Activated CD8-positive, alpha-beta T cell treated with anti-CD3 and anti-CD28 coated beads, Interleukin-2, amount 10 ng/mL, durations not matched to agents 7 days and 5 days (primary cell): ENCODE results near the gene ARFRP1. TPM values are rescaled to one million over a fixed set of nuclear protein-coding genes. Genes with fewer than 3 reads are reported as not detected.
"Not testable (repeated sequence)": the region's sequence is repeated elsewhere in the genome, so short reads cannot be mapped to it uniquely, and the experiment has no call there.

Experiments used
- ATAC-seq: fragments of 150-1000 bp; cut with Tn5 transposase; one replicate; pipeline ENCODE4 v1.10.0; 2021; ENCODE audit warnings: moderate library complexity
- CTCF ChIA-PET: fragments of 350-600 bp; sonication (Branson Sonifier 250); formaldehyde crosslinking; loops from one replicate; lab custom pipeline; 2021; ENCODE audit warnings: antibody characterized with exemption; lab: Charles Lee
- POLR2A ChIA-PET: fragments of 350-600 bp; sonication (Branson Sonifier 250); formaldehyde crosslinking; loops from one replicate; lab custom pipeline; 2021; ENCODE audit warnings: antibody characterized with exemption; lab: Charles Lee
- DNase-seq: peaks from one replicate; pipeline ENCODE4 v3.0.0-alpha.2; 2020
- H3K27ac Mint-ChIP-seq: one replicate; pipeline ENCODE4 v1.8.0; 2021; ENCODE audit warnings: mild to moderate bottlenecking, mixed read lengths
- H3K27me3 Mint-ChIP-seq: one replicate; pipeline ENCODE4 v1.8.0; 2021; ENCODE audit warnings: low read depth, mixed read lengths
- H3K36me3 Mint-ChIP-seq: one replicate; pipeline ENCODE4 v1.8.0; 2021; ENCODE audit warnings: low read depth, mixed read lengths
- H3K4me1 Mint-ChIP-seq: one replicate; pipeline ENCODE4 v1.8.0; 2021; ENCODE audit warnings: low read depth, mixed read lengths
- H3K4me3 Mint-ChIP-seq: one replicate; pipeline ENCODE4 v1.8.0; 2021; ENCODE audit warnings: mild to moderate bottlenecking, mixed read lengths
- H3K9me3 Mint-ChIP-seq: one replicate; pipeline ENCODE4 v1.8.0; 2022; ENCODE audit warnings: mixed read lengths; ENCODE audit not compliant: insufficient read depth
- total RNA-seq, 2 experiments: library from RNA; stranded (reverse); gene quantifications; one replicate each; pipeline ENCODE4 v1.2.3, GENCODE V29; 2021

Gene ARFRP1
- total RNA-seq, 2 experiments from 2014 or later, result 55.2 to 57.6 TPM

GRCh38 chr20:63662813-63663189 lies 45.0 kb downstream of the ARFRP1 start:
- no peak for ATAC-seq
- CTCF ChIA-PET, result no interaction called here
- no peak overlapping the region for H3K27ac Mint-ChIP-seq
- peaks cover 19% of the 10 kb centered on the region for H3K4me1 Mint-ChIP-seq
- no peaks in the 10 kb centered on the region for H3K9me3 Mint-ChIP-seq
- POLR2A ChIA-PET, result no interaction called here
- H3K27me3 Mint-ChIP-seq, result no peaks in the 10 kb centered on the region
- no peak overlapping the region for H3K4me3 Mint-ChIP-seq
- no peak for DNase-seq
- H3K36me3 Mint-ChIP-seq, result peaks cover 21% of the 10 kb centered on the region

- CTCF ChIA-PET, result interaction anchor here (0.8 to 1.4 kb wide), 2 partner anchors 20 to 125 kb away, joined by 3 to 4 read pairs; partner anchors contain the start of gene PTK6
- peaks cover 19% of the 10 kb centered on the region for H3K36me3 Mint-ChIP-seq
- H3K27me3 Mint-ChIP-seq, result no peaks in the 10 kb centered on the region
- POLR2A ChIA-PET, result no interaction called here
- H3K4me3 Mint-ChIP-seq, result no peak overlapping the region
- no peaks in the 10 kb centered on the region for H3K9me3 Mint-ChIP-seq
- no peak for ATAC-seq
- no peak for DNase-seq
- H3K4me1 Mint-ChIP-seq, result peaks cover 24% of the 10 kb centered on the region
- no peak overlapping the region for H3K27ac Mint-ChIP-seq
Observed at GRCh38 chr20:63661959-63662812, 45.6 kb downstream of the ARFRP1 start.

GRCh38 chr20:63661108-63661507 lies 46.7 kb downstream of the ARFRP1 start:
- ChIA-PET CTCF (interaction anchor here (0.9 to 1.4 kb wide), 2 partner anchors 15 to 124 kb away, joined by 4 read pairs; partner anchors contain the start of gene PTK6), POLR2A (no interaction called here)
- no peaks in the 10 kb centered on the region for H3K27me3 Mint-ChIP-seq
- H3K9me3 Mint-ChIP-seq, result no peaks in the 10 kb centered on the region
- H3K36me3 Mint-ChIP-seq, result peaks cover 15% of the 10 kb centered on the region
- no peak overlapping the region for H3K4me3 Mint-ChIP-seq
- peaks cover 28% of the 10 kb centered on the region for H3K4me1 Mint-ChIP-seq
- H3K27ac Mint-ChIP-seq, result no peak overlapping the region
- ATAC-seq (no peak), DNase-seq (no peak)

- DNase-seq (no peak), ATAC-seq (no peak)
- ChIA-PET POLR2A (no interaction called here), CTCF (no interaction called here)
- Mint-ChIP-seq H3K4me1 (peaks cover 28% of the 10 kb centered on the region), H3K4me3 (no peak overlapping the region), H3K27ac (no peak overlapping the region), H3K9me3 (no peaks in the 10 kb centered on the region), H3K27me3 (no peaks in the 10 kb centered on the region), H3K36me3 (peaks cover 11% of the 10 kb centered on the region)
Observed at GRCh38 chr20:63660622-63661021, 47.2 kb downstream of the ARFRP1 start.

- CTCF ChIA-PET, H3K27me3 Mint-ChIP-seq, H3K9me3 Mint-ChIP-seq, DNase-seq, ATAC-seq, H3K27ac Mint-ChIP-seq, POLR2A ChIA-PET: not testable (repeated sequence)
- H3K4me3 Mint-ChIP-seq, result peak overlapping the region; percentile 97
- peaks cover 28% of the 10 kb centered on the region for H3K4me1 Mint-ChIP-seq
- peaks cover 11% of the 10 kb centered on the region for H3K36me3 Mint-ChIP-seq
Observed at GRCh38 chr20:63660174-63660573, 47.6 kb downstream of the ARFRP1 start.

GRCh38 chr20:63659370-63659769 lies 48.4 kb downstream of the ARFRP1 start:
- DNase-seq (no peak), ATAC-seq (no peak)
- Mint-ChIP-seq H3K27ac (no peak overlapping the region), H3K4me1 (peaks cover 33% of the 10 kb centered on the region), H3K27me3 (no peaks in the 10 kb centered on the region), H3K4me3 (peak overlapping the region; percentile 97), H3K36me3 (peaks cover 11% of the 10 kb centered on the region), H3K9me3 (no peaks in the 10 kb centered on the region)
- ChIA-PET POLR2A (no interaction called here), CTCF (no interaction called here)

GRCh38 chr20:63658749-63659187 lies 49.0 kb downstream of the ARFRP1 start:
- H3K36me3 Mint-ChIP-seq, result peaks cover 11% of the 10 kb centered on the region
- DNase-seq, result no peak
- ChIA-PET CTCF (interaction anchor here (0.7 to 1.8 kb wide), 9 partner anchors 8 to 462 kb away, joined by 3 to 18 read pairs (median 4); partner anchors contain the start of genes ARFRP1, GMEB2, PPDPF and PTK6), POLR2A (interaction anchor here (0.7 to 1.5 kb wide), 11 partner anchors 13 to 206 kb away, joined by 3 to 19 read pairs (median 3); partner anchors contain the start of genes ARFRP1, GMEB2, HELZ2 and TPD52L2)
- peak; percentile 21 for ATAC-seq
- H3K9me3 Mint-ChIP-seq, result no peaks in the 10 kb centered on the region
- no peaks in the 10 kb centered on the region for H3K27me3 Mint-ChIP-seq
- peak overlapping the region; percentile 97 for H3K4me3 Mint-ChIP-seq
- H3K4me1 Mint-ChIP-seq, result peaks cover 39% of the 10 kb centered on the region
- H3K27ac Mint-ChIP-seq, result peak overlapping the region; percentile 94

- peak within 1 kb of the TSS; percentile 97 for H3K4me3 Mint-ChIP-seq
- H3K27me3 Mint-ChIP-seq, result no peaks in the 10 kb centered on the region
- POLR2A ChIA-PET, result interaction anchor here (0.6 to 1.5 kb wide), 15 partner anchors 10 to 427 kb away, joined by 3 to 19 read pairs (median 3); partner anchors contain the start of genes ARFRP1, GMEB2, HELZ2 and TPD52L2
Observed at GRCh38 chr20:63657937-63658748, 49.6 kb downstream of the ARFRP1 start, which contains the start of gene RTEL1. TSS of gene RTEL1 (plus strand) at chr20:63658312. CDS start at chr20:63659403, 1,091 bp downstream.

GRCh38 chr20:63657260-63657936 lies 50.4 kb downstream of the ARFRP1 start:
- POLR2A ChIA-PET, result interaction anchor here (0.6 to 1.5 kb wide), 9 partner anchors 11 to 428 kb away, joined by 3 to 19 read pairs (median 5); partner anchors contain the start of genes ARFRP1, GMEB2, TPD52L2 and ZGPAT
- H3K4me1 Mint-ChIP-seq, result peaks cover 41% of the 10 kb centered on the region
- H3K27me3 Mint-ChIP-seq, result no peaks in the 10 kb centered on the region
- no peaks in the 10 kb centered on the region for H3K9me3 Mint-ChIP-seq
- CTCF ChIA-PET, result interaction anchor here (1.0 to 1.8 kb wide), 8 partner anchors 9 to 464 kb away, joined by 3 to 18 read pairs (median 4); partner anchors contain the start of genes ARFRP1, PPDPF, PTK6 and ZGPAT
- H3K27ac Mint-ChIP-seq, result peak overlapping the region; percentile 94
- ATAC-seq (no peak), DNase-seq (no peak)
- H3K36me3 Mint-ChIP-seq, result peaks cover 8% of the 10 kb centered on the region
- H3K4me3 Mint-ChIP-seq, result peak overlapping the region; percentile 97

More at GRCh38 chr20:63657937-63658748, 49.6 kb downstream of the ARFRP1 start, which contains the start of gene RTEL1:
- Mint-ChIP-seq H3K4me1 (peaks cover 41% of the 10 kb centered on the region), H3K9me3 (no peaks in the 10 kb centered on the region), H3K27ac (peak within 1 kb of the TSS; percentile 94), H3K36me3 (peaks cover 11% of the 10 kb centered on the region)
- ATAC-seq (peak; percentile 87), DNase-seq (peak; percentile 89)
- CTCF ChIA-PET, result interaction anchor here (0.7 to 1.8 kb wide), 9 partner anchors 8 to 463 kb away, joined by 3 to 18 read pairs (median 4); partner anchors contain the start of genes ARFRP1, GMEB2, PPDPF and PTK6

- ChIA-PET POLR2A (no interaction called here), CTCF (no interaction called here)
- DNase-seq, result no peak
- H3K27ac Mint-ChIP-seq, result no peak overlapping the region
- no peak overlapping the region for H3K4me3 Mint-ChIP-seq
- peaks cover 3% of the 10 kb centered on the region for H3K27me3 Mint-ChIP-seq
- no peak for ATAC-seq
- H3K36me3 Mint-ChIP-seq, result peaks cover 6% of the 10 kb centered on the region
- H3K4me1 Mint-ChIP-seq, result peaks cover 44% of the 10 kb centered on the region
- H3K9me3 Mint-ChIP-seq, result no peaks in the 10 kb centered on the region
Observed at GRCh38 chr20:63656451-63656850, 51.3 kb downstream of the ARFRP1 start.

GRCh38 chr20:63655249-63655648 lies 52.5 kb downstream of the ARFRP1 start:
- H3K27ac Mint-ChIP-seq, result no peak overlapping the region

More at GRCh38 chr20:63655249-63655648, 52.5 kb downstream of the ARFRP1 start:
- H3K4me1 Mint-ChIP-seq, result peaks cover 46% of the 10 kb centered on the region
- H3K4me3 Mint-ChIP-seq, result no peak overlapping the region
- no peaks in the 10 kb centered on the region for H3K9me3 Mint-ChIP-seq
- ChIA-PET POLR2A (no interaction called here), CTCF (no interaction called here)
- peaks cover 6% of the 10 kb centered on the region for H3K27me3 Mint-ChIP-seq
- peaks cover 4% of the 10 kb centered on the region for H3K36me3 Mint-ChIP-seq
- no peak for ATAC-seq
- DNase-seq, result no peak
